ENCODE measurements around the gene ARSA.

The ARSA gene

DNA sequence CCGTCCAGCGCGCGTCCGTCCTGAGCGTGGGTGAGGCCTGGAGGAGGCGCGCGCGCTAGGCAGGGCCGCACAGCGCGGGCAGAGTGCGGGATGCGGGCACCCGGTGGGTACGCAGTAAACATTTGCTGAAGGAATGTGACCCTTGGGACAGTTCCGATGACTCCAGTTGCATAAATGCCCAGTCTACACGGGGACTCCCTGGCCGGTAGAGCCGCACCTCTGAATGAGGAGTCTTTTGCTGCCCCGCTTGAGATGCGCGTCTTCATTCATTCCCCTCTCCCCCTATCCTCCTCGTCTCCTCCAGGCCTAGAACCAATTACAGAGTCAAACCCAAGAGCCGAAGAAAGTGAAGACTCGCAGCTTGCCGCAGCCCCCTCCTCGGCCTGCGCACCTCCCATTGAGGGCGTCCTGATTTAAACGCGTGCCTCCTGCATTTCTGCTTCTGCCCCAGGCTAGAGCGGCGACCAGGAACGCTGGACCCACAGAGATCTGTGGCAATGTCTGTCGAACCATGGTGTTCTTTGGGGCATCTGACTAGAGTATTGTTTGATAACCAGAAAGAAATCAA, 44.6 kb downstream of the ARSA start:
- DNase-seq (ENCODE audit: low read depth), result no peak
- H3K4me3 ChIP-seq (ENCODE audit: low read depth, low read length), result peak overlapping the region; percentile 76

DNA sequence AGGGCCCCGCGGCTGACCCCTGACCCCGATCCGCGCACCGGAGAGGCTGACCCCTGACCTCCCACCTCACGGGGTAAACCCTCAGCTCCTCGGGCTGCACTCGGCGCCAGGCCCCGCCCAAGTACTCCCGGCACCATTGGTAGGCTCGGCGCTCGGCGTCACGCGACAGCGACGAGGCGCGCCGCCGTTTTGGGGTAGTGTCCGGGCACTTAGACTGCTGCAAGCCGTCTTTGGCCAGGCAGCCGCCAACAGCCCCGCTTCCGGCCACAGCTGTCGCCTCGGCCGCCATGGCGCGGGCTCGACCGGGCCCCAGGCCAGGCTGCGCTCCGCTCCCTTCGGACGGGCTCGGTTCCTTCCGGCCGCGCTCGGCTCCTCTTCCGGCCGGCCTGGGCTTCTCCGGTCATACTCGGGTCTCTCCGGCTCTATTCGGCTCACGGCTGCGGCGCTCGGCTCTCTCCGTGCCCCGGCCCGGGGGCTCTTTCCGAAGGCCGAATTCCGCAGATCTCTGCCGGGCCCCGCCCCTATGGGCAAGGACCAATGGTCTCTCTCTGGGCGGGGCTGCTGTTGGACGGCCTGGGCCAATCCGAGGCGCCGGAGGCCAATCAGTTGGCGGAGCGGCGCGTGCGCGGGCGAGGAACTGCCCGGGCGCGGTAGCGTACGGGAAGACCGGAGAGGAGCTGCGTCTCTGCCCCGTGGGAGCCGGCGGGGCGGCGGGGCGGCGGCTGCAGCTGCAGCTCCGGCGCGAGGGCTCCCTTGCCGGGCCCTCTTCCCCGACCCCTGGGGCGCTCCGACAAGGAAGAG, 45.3 kb downstream of the ARSA start, which contains the start of gene CHKB:
Gene CHKB, minus strand, starts transcription at position 357 of the 801 bp plus-strand sequence. Its CDS starts 68 bp downstream, at position 289.
- peak within 1 kb of the TSS; percentile 76 for H3K4me3 ChIP-seq (ENCODE audit: low read depth, low read length)

DNA sequence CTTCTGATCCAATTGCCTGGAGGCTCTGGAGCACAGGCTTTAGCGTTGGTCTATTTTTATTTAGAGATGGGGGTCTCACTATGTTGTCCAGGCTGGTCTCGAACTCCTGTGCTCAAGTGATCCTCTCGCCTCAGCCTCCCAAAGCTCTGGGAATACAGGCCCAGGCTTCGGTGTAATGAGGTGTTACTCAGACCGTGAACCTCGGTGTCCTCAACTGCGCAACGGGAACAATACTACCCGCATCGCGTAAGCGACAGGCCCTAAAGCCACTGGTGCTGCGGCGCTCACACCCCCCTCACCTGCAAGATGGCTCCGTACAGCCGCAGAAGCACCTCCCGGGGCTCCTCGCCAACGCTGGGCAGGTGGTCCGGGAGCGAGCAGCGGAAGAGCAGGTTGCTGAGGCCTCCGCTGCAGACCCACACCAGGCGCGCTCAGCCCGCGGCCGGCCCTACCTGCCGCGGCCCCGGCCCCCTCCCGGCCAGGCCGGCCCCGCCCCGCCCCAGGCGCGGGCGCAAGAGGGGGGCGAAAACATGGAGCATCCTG, 45.9 kb downstream of the ARSA start:
- H3K4me3 ChIP-seq (ENCODE audit: low read depth, low read length), result peak overlapping the region; percentile 76
- DNase-seq (ENCODE audit: low read depth), result no peak

More for the DNA sequence above, 45.3 kb downstream of the ARSA start, which contains the start of gene CHKB:
- DNase-seq (ENCODE audit: low read depth), result peak; percentile 89

DNA sequence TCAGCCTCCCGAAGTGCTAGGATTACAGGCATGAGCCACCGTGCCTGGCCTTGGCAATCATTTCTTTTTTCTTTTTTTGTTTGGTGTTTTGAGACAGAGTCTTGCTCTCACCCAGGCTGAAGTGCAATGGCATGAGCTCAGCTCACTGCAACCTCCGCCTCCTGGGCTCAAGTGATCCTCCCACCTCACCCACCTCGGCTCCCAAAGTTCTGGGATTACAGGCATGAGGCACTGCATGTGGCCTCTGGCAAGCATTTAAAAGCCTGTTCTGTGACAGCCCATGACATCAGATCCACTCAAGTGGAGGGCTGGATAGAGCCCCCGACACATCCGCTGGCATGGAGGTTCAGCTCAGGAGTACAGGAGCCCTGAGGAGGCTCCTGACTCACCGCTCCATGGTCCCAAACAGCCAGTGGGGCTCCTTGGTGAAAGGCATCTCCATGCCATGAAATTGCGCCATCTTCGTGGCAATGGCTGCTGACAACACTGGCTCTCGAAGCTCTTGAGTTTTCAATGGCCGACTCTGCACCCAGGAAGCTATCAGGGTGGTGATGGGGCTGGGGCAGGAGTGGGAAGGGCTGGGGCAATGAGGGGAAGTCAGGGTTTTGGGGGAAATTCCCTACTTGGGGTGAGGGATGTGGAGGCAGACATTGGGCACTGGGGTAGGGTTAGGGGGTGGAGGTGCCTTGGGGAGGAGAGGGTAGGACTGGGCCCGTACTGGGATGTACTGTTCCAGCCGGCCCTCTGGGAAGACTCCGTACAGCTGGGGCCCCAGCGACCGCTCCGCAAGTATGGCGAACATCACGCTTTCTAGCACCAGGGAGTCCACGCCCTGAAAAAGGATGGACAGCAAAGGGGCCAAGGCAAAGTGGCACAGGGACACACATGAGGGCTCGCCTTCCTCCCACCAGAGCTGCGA, 46.7 kb downstream of the ARSA start:
- H3K4me3 ChIP-seq (ENCODE audit: low read depth, low read length), result peak overlapping the region; percentile 76
- no peak for DNase-seq (ENCODE audit: low read depth)

DNA sequence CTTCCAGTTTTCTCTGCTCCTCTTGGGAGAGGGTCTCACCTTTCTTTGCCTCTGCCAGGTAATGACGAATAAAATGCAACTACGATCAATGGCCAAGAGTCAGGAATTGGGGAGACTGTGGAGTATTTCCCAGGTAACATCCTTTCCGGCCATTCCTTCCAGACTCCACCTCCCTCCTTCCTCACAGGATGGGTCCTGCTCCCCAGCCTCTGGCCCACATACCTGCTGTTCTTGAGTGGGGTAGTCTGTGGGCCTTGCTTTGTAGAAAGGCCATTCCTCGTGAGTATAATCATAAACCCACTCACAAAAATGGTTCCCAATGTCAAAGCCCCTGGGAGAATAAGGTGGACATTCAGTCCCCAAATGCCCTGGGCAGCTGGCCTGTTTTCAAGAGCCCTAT, 48.2 kb downstream of the ARSA start:
- no peak overlapping the region for H3K4me3 ChIP-seq (ENCODE audit: low read depth, low read length)
- DNase-seq (ENCODE audit: low read depth), result no peak

DNA sequence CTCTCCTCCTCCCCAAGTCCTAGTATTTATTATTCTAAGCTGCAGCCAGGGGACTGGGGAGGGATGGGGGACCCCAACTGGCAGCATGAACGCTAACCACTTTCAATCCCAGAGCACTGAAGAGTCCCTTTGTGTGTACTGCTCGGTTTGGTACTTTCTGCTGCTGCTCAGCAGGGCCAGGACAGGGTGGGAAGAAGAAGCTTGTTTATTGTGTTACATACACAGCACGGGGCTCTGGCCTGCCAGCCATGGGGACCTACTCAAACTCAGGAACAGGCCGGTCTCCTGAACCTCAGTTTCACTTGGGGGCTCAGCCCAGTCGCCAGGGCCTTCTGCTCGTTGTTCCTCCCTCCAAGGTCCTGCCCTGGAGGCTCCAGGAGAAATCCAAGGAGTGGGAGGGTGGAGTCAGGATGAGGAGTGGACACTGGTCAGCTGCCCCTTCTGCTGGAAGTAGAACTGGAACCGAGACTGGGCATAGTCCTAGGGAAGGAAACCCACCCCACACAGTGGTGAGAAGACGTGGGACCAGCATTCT, 49.1 kb downstream of the ARSA start:
- DNase-seq (ENCODE audit: low read depth), result no peak
- H3K4me3 ChIP-seq (ENCODE audit: low read depth, low read length), result no peak overlapping the region

DNA sequence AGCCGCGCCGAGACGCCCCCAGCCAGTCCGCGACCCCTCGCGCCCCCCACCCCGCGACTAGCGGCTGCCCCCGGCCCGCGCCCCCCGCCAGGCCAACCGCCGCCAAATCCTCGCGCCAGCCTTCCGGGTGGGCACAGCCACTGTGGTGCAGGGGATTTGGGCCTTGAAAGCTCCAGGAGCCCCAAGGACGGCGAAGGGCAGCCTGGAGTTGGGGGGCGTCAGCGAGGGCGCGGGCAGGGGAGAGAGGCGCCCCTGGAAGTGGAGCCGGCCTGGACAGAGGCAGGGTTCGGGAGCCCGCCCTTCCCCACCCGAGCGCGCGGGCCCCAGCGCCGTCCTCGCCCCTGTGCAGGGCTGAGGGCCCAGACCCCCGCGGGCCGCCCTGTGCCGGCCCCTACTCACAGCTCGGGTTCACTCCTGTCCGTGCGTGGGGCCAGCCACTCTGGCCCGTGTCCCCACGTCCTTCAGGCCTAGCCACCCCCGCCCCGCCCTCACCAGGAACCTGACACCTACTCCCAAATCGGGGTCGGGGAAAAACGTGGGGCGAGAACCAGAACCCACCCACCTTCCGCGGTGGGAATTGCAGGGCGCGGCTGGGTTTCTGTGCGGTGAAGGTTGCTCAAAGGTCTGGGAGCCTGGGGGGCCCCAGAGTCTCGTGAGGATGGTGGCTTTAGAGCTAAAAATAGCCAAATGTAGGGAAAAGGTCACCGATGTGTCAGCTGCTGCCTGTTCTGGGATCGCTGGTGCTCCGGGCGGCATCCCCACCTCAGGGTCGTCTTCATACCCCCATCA, 49.8 kb downstream of the ARSA start, which contains the start of gene CPT1B:
Gene CPT1B, minus strand, starts transcription at position 441 of the 789 bp plus-strand sequence. CDS start 512 bp downstream, outside the sequence.
- no peak within 1 kb of the TSS for H3K4me3 ChIP-seq (ENCODE audit: low read depth, low read length)
- DNase-seq (ENCODE audit: low read depth), result no peak

DNA sequence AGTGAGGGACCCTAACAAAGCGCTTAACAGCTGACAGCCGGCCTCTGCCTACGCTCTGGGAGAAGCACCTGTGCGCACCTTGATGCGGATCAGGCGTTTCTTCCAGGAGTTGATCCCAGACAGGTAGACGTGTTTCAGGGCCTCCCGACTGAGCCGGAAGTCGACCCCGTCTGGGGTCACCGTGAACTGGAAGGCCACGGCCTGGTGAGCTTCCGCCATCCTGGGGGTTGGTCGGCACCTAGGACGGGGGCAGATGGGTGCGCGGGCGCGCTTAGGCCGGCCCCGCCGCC, 50.3 kb downstream of the ARSA start:
- DNase-seq (ENCODE audit: low read depth), result no peak
- no peak overlapping the region for H3K4me3 ChIP-seq (ENCODE audit: low read depth, low read length)

DNA sequence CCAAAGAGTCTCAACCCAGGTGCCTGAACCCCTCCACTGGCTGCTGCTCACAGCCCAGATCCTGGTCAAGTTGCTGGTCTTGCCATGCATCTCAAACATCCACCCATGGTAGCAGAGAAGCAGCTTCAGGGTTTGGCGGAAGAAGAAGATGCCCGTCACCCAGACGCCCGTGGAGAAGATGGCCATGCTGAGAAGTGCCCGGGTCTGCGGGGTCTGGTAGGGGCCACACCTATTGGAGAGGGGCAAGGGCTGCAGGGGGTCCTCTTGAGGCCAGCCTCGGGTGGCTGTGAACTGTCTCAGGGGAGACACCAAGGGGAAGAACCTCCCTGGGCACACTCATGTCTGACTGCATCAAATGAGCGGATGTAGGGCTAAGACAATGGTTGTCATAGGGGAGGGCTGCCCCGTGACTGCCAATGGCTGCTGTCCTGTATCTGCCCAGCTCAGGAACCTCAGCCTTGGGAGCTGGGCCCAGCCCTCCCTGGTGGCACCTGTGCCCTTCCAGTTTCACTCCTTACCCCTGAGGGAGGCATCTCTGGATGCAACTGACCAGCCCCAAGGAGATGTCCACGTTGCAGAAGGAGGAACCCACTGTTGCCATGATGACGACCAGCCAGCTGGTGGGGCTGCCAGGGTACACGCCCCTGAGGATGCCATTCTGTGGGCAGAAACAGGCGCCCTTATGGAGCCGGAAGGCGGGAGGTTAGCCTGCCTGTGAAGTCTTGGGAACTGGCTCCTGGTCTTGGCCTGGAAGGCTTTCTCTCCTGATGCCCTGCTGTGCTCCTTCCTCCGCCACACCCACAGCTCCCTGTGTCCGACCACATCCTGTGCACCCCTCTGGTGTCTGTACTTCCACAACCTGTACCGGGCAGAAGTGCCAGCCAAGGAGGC, 50.9 kb downstream of the ARSA start:
- no peak for DNase-seq (ENCODE audit: low read depth)
- H3K4me3 ChIP-seq (ENCODE audit: low read depth, low read length), result no peak overlapping the region

DNA sequence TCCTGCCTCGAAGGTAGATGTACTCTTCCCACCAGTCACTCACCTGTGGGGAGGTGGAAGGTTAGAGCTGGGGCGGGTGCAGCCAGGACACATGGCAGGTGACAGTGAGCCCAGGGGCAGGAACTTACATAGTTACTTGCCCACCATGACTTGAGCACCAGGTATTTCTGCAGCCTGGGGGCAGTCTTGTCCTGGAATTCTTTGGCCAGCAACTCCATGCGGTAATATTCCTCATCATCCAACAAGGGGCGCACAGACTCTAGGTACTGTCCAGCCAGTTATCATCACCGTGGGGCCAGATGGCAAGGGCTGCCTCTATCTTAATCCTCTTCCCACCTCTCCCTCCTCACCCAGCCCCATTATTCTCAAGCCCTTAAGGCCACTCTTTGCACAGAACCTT, 51.9 kb downstream of the ARSA start:
- no peak overlapping the region for H3K4me3 ChIP-seq (ENCODE audit: low read depth, low read length)
- DNase-seq (ENCODE audit: low read depth), result no peak

DNA sequence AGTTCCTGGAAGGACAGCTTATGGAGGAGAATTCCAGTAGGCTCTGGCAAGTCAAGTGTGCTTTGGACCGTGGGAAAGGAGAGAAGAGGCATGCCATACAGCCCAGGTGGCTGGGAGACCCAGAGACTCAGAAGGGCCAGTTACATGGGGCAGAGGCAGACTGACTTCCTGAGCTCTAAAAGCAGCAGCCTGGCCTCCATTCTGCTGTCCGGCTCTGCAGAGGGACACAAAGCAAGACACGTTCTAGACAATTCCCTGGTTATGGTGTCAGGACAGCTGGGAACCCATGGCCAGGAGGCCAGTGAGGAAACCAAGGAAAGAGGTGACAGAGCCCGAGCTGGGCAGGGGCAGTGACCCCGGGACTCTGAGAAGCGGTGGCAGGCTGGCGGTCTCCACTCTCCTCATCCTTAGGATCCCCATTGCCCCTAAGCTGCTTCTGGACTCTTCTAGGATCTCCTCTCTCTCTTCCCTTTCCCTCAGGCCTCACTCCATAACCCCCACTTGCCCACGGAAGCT, 52.5 kb downstream of the ARSA start:
- no peak for DNase-seq (ENCODE audit: low read depth)
- no peak overlapping the region for H3K4me3 ChIP-seq (ENCODE audit: low read depth, low read length)

Data from skeletal muscle cell (primary cell).